H9 (cell line): ENCODE data around the gene ZNF485. TPM values are rescaled to one million over a fixed set of nuclear protein-coding genes. Genes with fewer than 3 reads are reported as not detected.

Experiments used
- DNase-seq: peaks from one replicate; pipeline ENCODE4 v3.0.0-alpha.2; 2017
- H2AFZ ChIP-seq: one replicate; pipeline ENCODE4 v1.6.1; 2013; ENCODE audit warnings: mild to moderate bottlenecking, low read length, control low read depth, moderate library complexity
- H2AK5ac ChIP-seq: 2 replicates; pipeline ENCODE4 v1.6.1; 2013; ENCODE audit warnings: low read length, control low read depth, mixed read lengths; ENCODE audit not compliant: insufficient read length
- H2BK120ac ChIP-seq: one replicate; pipeline ENCODE4 v1.6.1; 2013; ENCODE audit warnings: low read depth, mild to moderate bottlenecking, low read length, control low read depth, inconsistent platforms; ENCODE audit not compliant: poor library complexity, severe bottlenecking
- H2BK12ac ChIP-seq: 2 replicates; pipeline ENCODE4 v1.6.1; 2013; ENCODE audit warnings: low read length, control low read depth, mixed read lengths, low read depth; ENCODE audit not compliant: insufficient read length
- H2BK15ac ChIP-seq: 2 replicates; pipeline ENCODE4 v1.6.1; 2013; ENCODE audit warnings: low read depth, low read length, control low read depth
- H2BK20ac ChIP-seq: one replicate; pipeline ENCODE4 v1.6.1; 2013; ENCODE audit warnings: low read depth, mild to moderate bottlenecking, low read length, control low read depth, inconsistent platforms; ENCODE audit not compliant: poor library complexity, severe bottlenecking
- H2BK5ac ChIP-seq: 2 replicates; pipeline ENCODE4 v1.6.1; 2013; ENCODE audit warnings: low read length, control low read depth, mixed read lengths; ENCODE audit not compliant: insufficient read length
- H3K14ac ChIP-seq: 2 replicates; pipeline ENCODE4 v1.6.1; 2013; ENCODE audit warnings: low read length, control low read depth; ENCODE audit not compliant: insufficient read depth
- H3K18ac ChIP-seq: 2 replicates; pipeline ENCODE4 v1.6.1; 2013; ENCODE audit warnings: low read depth, mild to moderate bottlenecking, mixed read lengths, low read length, control low read depth; ENCODE audit not compliant: insufficient read length
- H3K23ac ChIP-seq: 2 replicates; pipeline ENCODE4 v1.6.1; 2013; ENCODE audit warnings: low read length, control low read depth, mixed read lengths, low read depth; ENCODE audit not compliant: insufficient read length
- H3K23me2 ChIP-seq: 2 replicates; pipeline ENCODE4 v1.6.1; 2013; ENCODE audit warnings: low read depth, mild to moderate bottlenecking, mixed read lengths, low read length, control low read depth; ENCODE audit not compliant: insufficient read length, poor library complexity, severe bottlenecking
- H3K27ac ChIP-seq: 2 replicates; pipeline ENCODE4 v1.5.1; 2013; ENCODE audit warnings: low read length, control low read depth, mixed read lengths, low read depth; ENCODE audit not compliant: insufficient read length
- H3K27me3 ChIP-seq: 2 replicates; pipeline ENCODE4 v1.6.1; 2013; ENCODE audit warnings: low read length, control low read depth, inconsistent platforms; ENCODE audit not compliant: insufficient read depth
- H3K4ac ChIP-seq: 2 replicates; pipeline ENCODE4 v1.6.1; 2013; ENCODE audit warnings: low read depth, mild to moderate bottlenecking, control low read depth, inconsistent platforms, low read length, moderate library complexity
- H3K4me1 ChIP-seq: 2 replicates; pipeline ENCODE4 v1.6.1; 2013; ENCODE audit warnings: low read length, control low read depth, inconsistent platforms; ENCODE audit not compliant: insufficient read depth
- H3K4me2 ChIP-seq: 2 replicates; pipeline ENCODE4 v1.6.1; 2013; ENCODE audit warnings: low read length, control low read depth, mixed read lengths; ENCODE audit not compliant: insufficient read length, insufficient read depth
- H3K56ac ChIP-seq: 2 replicates; pipeline ENCODE4 v1.6.1; 2013; ENCODE audit warnings: low read depth, mild to moderate bottlenecking, mixed read lengths, low read length, control low read depth; ENCODE audit not compliant: insufficient read length
- H3K79me1 ChIP-seq: 2 replicates; pipeline ENCODE4 v1.6.1; 2013; ENCODE audit warnings: low read depth, mild to moderate bottlenecking, moderate library complexity, low read length, control low read depth, inconsistent platforms; ENCODE audit not compliant: insufficient read depth, poor library complexity, severe bottlenecking
- H3K79me2 ChIP-seq: 2 replicates; pipeline ENCODE4 v1.6.1; 2013; ENCODE audit warnings: low read length, control low read depth, inconsistent platforms; ENCODE audit not compliant: insufficient read depth
- H3K9ac ChIP-seq: 2 replicates; pipeline ENCODE4 v1.6.1; 2013; ENCODE audit warnings: low read length, control low read depth, mixed read lengths; ENCODE audit not compliant: insufficient read length; ENCODE audit errors: extremely low read depth
- H3K9me3 ChIP-seq: one replicate; pipeline ENCODE4 v1.6.1; 2013; ENCODE audit warnings: low read depth, low read length, inconsistent platforms; ENCODE audit not compliant: control insufficient read depth
- H3T11ph ChIP-seq: one replicate; pipeline ENCODE4 v1.6.1; 2013; ENCODE audit warnings: mild to moderate bottlenecking, low read length, control low read depth, inconsistent platforms
- H4K20me1 ChIP-seq: one replicate; pipeline ENCODE4 v1.6.1; 2013; ENCODE audit not compliant: control insufficient read depth, insufficient read length, insufficient read depth
- H4K5ac ChIP-seq: 2 replicates; pipeline ENCODE4 v1.6.1; 2013; ENCODE audit warnings: low read depth, mild to moderate bottlenecking, mixed read lengths, low read length, control low read depth; ENCODE audit not compliant: insufficient read length
- H4K8ac ChIP-seq: replicated peaks from 2 replicates; pipeline ENCODE4 v1.6.1; 2013; ENCODE audit warnings: low read length, control low read depth, mixed read lengths, low read depth; ENCODE audit not compliant: insufficient read length
- H4K91ac ChIP-seq: 2 replicates; pipeline ENCODE4 v1.6.1; 2013; ENCODE audit warnings: low read depth, mild to moderate bottlenecking, moderate library complexity, mixed read lengths, low read length, control low read depth; ENCODE audit not compliant: insufficient read length
- H3K27ac Mint-ChIP-seq, 3 experiments: 2 replicates in 2 of 3; 3 replicates in 1 of 3; pipeline ENCODE4 v1.8.0; 2020 to 2021; ENCODE audit warnings: mixed read lengths in 3 of 3, mild to moderate bottlenecking in 1 of 3, moderate library complexity in 1 of 3
- H3K27me3 Mint-ChIP-seq: 2 replicates; pipeline ENCODE4 v1.8.0; 2021; ENCODE audit warnings: low read depth, mild to moderate bottlenecking, moderate library complexity, mixed read lengths
- H3K36me3 Mint-ChIP-seq, 3 experiments: 2 replicates in 2 of 3; 3 replicates in 1 of 3; pipeline ENCODE4 v1.8.0; 2020 to 2021; ENCODE audit warnings: low read depth in 3 of 3, mixed read lengths in 3 of 3; ENCODE audit not compliant: insufficient read depth in 1 of 3
- H3K4me1 Mint-ChIP-seq, 2 experiments: 2 replicates each; pipeline ENCODE4 v1.8.0; 2020; ENCODE audit warnings: mixed read lengths in 2 of 2
- H3K4me3 Mint-ChIP-seq, 2 experiments: 2 replicates in 1 of 2; 3 replicates in 1 of 2; pipeline ENCODE4 v1.8.0; 2020 to 2021; ENCODE audit warnings: mild to moderate bottlenecking in 2 of 2, mixed read lengths in 2 of 2, moderate library complexity in 1 of 2
- H3K9me3 Mint-ChIP-seq, 2 experiments: 2 replicates in 1 of 2; 3 replicates in 1 of 2; pipeline ENCODE4 v1.8.0; 2020; ENCODE audit warnings: mild to moderate bottlenecking in 2 of 2, mixed read lengths in 2 of 2, moderate library complexity in 1 of 2
- WGBS: extraction: QIAGEN DNeasy Blood & Tissue Kit; methylation state at CpG from one replicate; pipeline ENCODE4 v1.1.7; 2013; ENCODE audit warnings: missing lambda C conversion rate, low lambda C conversion rate, mixed read lengths; ENCODE audit not compliant: insufficient read length; ENCODE audit errors: extremely low coverage; 5-methylcytosine and 5-hydroxymethylcytosine counted together
- total RNA-seq: library from RNA; stranded (reverse); gene quantifications from 2 replicates; pipeline ENCODE4 v1.2.1, GENCODE V29; 2021
- TF ChIP-seq, protein P1 (sequence below): fragments of 200-600 bp; sonication (generic); conservative IDR thresholded peaks from 3 replicates; pipeline ENCODE4 v1.8.0; 2021; ENCODE audit warnings: antibody characterized with exemption, mild to moderate bottlenecking

The ZNF485 gene
- total RNA-seq, 1 experiment from 2014 or later = 8.9 TPM

DNA sequence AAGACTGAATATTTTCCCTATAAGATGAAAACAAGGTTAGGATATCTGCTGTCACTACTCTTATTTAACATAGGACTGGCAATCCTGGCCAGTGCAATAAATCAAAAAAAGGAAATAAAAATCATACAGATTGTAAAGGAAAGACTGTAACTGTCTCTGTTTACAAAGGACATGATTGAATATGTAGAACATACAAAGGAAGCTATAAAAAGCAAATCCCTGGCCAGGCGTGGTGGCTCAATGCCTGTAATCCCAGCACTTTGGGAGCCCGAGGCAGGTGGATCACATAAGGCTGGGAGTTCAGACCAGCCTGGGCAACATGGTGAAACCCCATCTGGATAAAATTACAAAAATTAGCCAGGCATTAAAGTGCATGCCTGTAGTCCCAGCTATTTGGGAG, 15.8 kb downstream of the ZNF485 start:
- Histone ChIP-seq H3K79me2 (no peaks in the 10 kb centered on the region), H3K9ac (no peak overlapping the region), H3K4ac (no peak overlapping the region), H3K23me2 (no peaks in the 10 kb centered on the region), H3K56ac (no peak overlapping the region), H2BK15ac (no peak overlapping the region), H2BK5ac (no peak overlapping the region), H2AK5ac (no peak overlapping the region), H2BK120ac (no peak overlapping the region), H3K14ac (no peak overlapping the region), H3K4me2 (no peak overlapping the region), H2AFZ (no peak overlapping the region), H3K18ac (no peak overlapping the region), H3K4me1 (no peaks in the 10 kb centered on the region), H3K27ac (no peak overlapping the region), H3K9me3 (peaks cover 10% of the 10 kb centered on the region), H2BK12ac (no peak overlapping the region), H3K23ac (no peak overlapping the region), H4K91ac (no peak overlapping the region), H4K20me1 (no peaks in the 10 kb centered on the region), H3K27me3 (no peaks in the 10 kb centered on the region), H4K8ac (no peak overlapping the region), H4K5ac (no peak overlapping the region), H2BK20ac (no peak overlapping the region), H3T11ph (no peak overlapping the region), H3K79me1 (no peaks in the 10 kb centered on the region)
- DNase-seq = no peak
- H3K4me3 Mint-ChIP-seq = no peak overlapping the region
- H3K4me1 Mint-ChIP-seq = no peaks in the 10 kb centered on the region
- peaks cover 41 to 51% of the 10 kb centered on the region in 2 experiments for H3K9me3 Mint-ChIP-seq
- WGBS = no CpG with 5 or more reads among the region's 2 CpGs
- TF ChIP-seq, protein P1, sequence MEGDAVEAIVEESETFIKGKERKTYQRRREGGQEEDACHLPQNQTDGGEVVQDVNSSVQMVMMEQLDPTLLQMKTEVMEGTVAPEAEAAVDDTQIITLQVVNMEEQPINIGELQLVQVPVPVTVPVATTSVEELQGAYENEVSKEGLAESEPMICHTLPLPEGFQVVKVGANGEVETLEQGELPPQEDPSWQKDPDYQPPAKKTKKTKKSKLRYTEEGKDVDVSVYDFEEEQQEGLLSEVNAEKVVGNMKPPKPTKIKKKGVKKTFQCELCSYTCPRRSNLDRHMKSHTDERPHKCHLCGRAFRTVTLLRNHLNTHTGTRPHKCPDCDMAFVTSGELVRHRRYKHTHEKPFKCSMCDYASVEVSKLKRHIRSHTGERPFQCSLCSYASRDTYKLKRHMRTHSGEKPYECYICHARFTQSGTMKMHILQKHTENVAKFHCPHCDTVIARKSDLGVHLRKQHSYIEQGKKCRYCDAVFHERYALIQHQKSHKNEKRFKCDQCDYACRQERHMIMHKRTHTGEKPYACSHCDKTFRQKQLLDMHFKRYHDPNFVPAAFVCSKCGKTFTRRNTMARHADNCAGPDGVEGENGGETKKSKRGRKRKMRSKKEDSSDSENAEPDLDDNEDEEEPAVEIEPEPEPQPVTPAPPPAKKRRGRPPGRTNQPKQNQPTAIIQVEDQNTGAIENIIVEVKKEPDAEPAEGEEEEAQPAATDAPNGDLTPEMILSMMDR = no peak
- H3K27me3 Mint-ChIP-seq = peaks cover 1% of the 10 kb centered on the region; the same call in 1 of the 2 replicates
- H3K27ac Mint-ChIP-seq = no peak overlapping the region
- H3K36me3 Mint-ChIP-seq = peaks cover 13 to 19% (median 18%) of the 10 kb centered on the region in 3 experiments
